H1 (cell line): Measurements from ENCODE around the gene RERE. TPM values are rescaled to one million over a fixed set of nuclear protein-coding genes. Genes with fewer than 3 reads are reported as not detected.

ENCODE experiments used
- HDAC2 ChIP-seq, 2 experiments: fragments of 300-600 bp in 1 of 2; sonication (generic) in 1 of 2; IDR thresholded peaks; 2 replicates each; pipeline ENCODE4 v1.6.1; 2011 to 2012; ENCODE audit warnings: low read depth in 2 of 2, low read length in 2 of 2, mild to moderate bottlenecking in 2 of 2, moderate library complexity in 2 of 2, borderline replicate concordance in 1 of 2, inconsistent platforms in 1 of 2
- NANOG ChIP-seq: IDR thresholded peaks from 2 replicates; pipeline ENCODE4 v1.6.1; 2011; ENCODE audit warnings: low read length, low read depth, mild to moderate bottlenecking, inconsistent platforms; ENCODE audit not compliant: insufficient read depth, poor library complexity, severe bottlenecking
- POLR2AphosphoS5 ChIP-seq: IDR thresholded peaks from 2 replicates; pipeline ENCODE4 v1.6.1; 2011; ENCODE audit warnings: low read depth, low read length
- TEAD4 ChIP-seq: IDR thresholded peaks from 2 replicates; pipeline ENCODE4 v1.6.1; 2012; ENCODE audit warnings: low read depth, low read length, inconsistent platforms, mixed read lengths
- polyA plus RNA-seq, 7 experiments: library from polyadenylated mRNA; depleted of rRNA in 3 of 7; stranded (reverse) in 5 of 7; unstranded in 2 of 7; fragments of >200 nt in 5 of 7; fragments of 200-250 nt in 2 of 7; gene quantifications; 1 replicate in 5 of 7; 2 replicates in 1 of 7; 4 replicates in 1 of 7; pipeline versions ENCODE4 v1.2.1 to v1.2.3, GENCODE V29; 2011 to 2013; ENCODE audit warnings: missing spikeins in 2 of 7, mixed read lengths in 2 of 7
- total RNA-seq: library from RNA; stranded (reverse); fragmentation: NEBNext Ultra II Directional; extraction: Animal tissue kit (Norgen Biotek cat#: 25700); gene quantifications from 2 replicates; pipeline ENCODE4 v1.2.1, GENCODE V29; 2021

RERE gene
- total and polyA plus RNA-seq, 2 of the 8 experiments (the other 6 are each of a cell fraction or from before 2014, with no cell fraction given), result 15.3 to 142 TPM

DNA sequence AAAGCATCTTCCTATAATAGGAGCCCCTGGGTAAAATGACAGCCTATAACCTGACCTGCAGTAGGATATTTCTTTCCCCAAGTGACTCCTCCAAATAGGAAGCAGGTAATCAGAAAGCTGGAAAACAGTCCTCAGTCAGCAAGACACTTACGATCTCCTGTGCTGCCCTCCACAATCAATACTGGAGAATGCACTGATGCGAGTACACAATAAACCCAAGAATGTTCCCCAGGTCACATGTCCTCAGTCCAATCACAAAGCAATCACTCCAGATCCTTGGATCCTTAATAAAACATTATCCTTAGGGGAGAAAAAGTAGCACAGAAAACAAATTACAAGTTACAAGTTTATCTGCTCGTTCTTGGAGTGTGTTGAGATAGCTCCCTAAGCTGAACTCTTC is 266.4 kb downstream of the RERE start (continued):
- TF ChIP-seq TEAD4, result no peak
- TF ChIP-seq NANOG, result no peak
- TF ChIP-seq POLR2AphosphoS5, result no peak
- TF ChIP-seq HDAC2 (IDR thresholded peaks at IDR 0.05; ENCODE audit: borderline replicate concordance in 1 of 2, low read depth in 2 of 2, low read length in 2 of 2), result no peak
- TF ChIP-seq, all 59 proteins: peak for 0
